ENCODE results near the gene U2AF2. TPM values are rescaled to one million over a fixed set of nuclear protein-coding genes. Genes with fewer than 3 reads are reported as not detected.

U2AF2 gene
- total and polyA plus RNA-seq, 9 of the 15 experiments (the other 6 are each of a cell fraction or from before 2014, with no cell fraction given): 3.0 to 331 (median 157) TPM

- ChIA-PET CTCF (ENCODE audit: low intra/inter-chr PET ratio) (no interaction called here), POLR2A (interaction anchor here (1.1 to 2.1 kb wide), 5 partner anchors 8 to 23 kb away, joined by 5 to 12 read pairs (median 7); partner anchors contain the start of genes CCDC106 and U2AF2)
- Histone ChIP-seq H3K9me1 (ENCODE audit: control insufficient read depth, insufficient read depth, low read length) (peaks cover 5% of the 10 kb centered on the region), H3K9ac (ENCODE audit: insufficient read depth in 1 of 2, low read depth in 2 of 2, low read length in 2 of 2) (peak overlapping the region in 1 of 2 experiments; percentile 14; a peak in 2 of 4 replicates), H3K9me3 (replicated peaks; ENCODE audit: control insufficient read depth, insufficient read depth, low read depth, low read length) (no peaks in the 10 kb centered on the region), H3K79me2 (ENCODE audit: control insufficient read depth, insufficient read depth, low read length) (peaks cover 89% of the 10 kb centered on the region), H3K4me1 (replicated peaks in 1 of 2; ENCODE audit: control insufficient read depth in 2 of 2, insufficient read depth in 2 of 2, low read length in 2 of 2) (peaks cover 27 to 50% of the 10 kb centered on the region in 2 experiments), H3K36me3 (ENCODE audit: control insufficient read depth, insufficient read depth, low read length) (peaks cover 83% of the 10 kb centered on the region), H3K27ac (ENCODE audit: extremely low read depth, low read depth, low read length) (no peak overlapping the region), H4K20me1 (replicated peaks; ENCODE audit: control insufficient read depth, insufficient read depth, low read length) (peaks cover 53% of the 10 kb centered on the region), H3K4me3 (no peak overlapping the region), H2AFZ (ENCODE audit: low read depth, low read length) (no peak overlapping the region), H3K27me3 (ENCODE audit: control insufficient read depth in 2 of 2, insufficient read depth in 2 of 2, low read length in 2 of 2) (no peaks in the 10 kb centered on the region), H3K4me2 (ENCODE audit: insufficient read depth, low read length) (no peak overlapping the region)
- in situ Hi-C loops (cut with MboI): no loop called here
- DNase-seq (ENCODE audit: extremely low read depth in 1 of 4, low spot score in 3 of 4): peak in 1 of 4 experiments; percentile 16
- TF ChIP-seq, protein P1, sequence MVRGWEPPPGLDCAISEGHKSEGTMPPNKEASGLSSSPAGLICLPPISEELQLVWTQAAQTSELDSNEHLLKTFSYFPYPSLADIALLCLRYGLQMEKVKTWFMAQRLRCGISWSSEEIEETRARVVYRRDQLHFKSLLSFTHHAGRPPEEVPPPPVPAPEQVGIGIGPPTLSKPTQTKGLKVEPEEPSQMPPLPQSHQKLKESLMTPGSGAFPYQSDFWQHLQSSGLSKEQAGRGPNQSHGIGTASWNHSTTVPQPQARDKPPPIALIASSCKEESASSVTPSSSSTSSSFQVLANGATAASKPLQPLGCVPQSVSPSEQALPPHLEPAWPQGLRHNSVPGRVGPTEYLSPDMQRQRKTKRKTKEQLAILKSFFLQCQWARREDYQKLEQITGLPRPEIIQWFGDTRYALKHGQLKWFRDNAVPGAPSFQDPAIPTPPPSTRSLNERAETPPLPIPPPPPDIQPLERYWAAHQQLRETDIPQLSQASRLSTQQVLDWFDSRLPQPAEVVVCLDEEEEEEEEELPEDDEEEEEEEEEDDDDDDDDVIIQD (CRISPR knock-in tag; IDR thresholded peaks at IDR 0.05): no peak
- 0 out of 2 replicates have a peak, but pooled peaks have one; percentile 2 for TF ChIP-seq SUPT5H (IDR thresholded peaks at IDR 0.05)
- ATAC-seq: no peak
- intact Hi-C loops (cut with micrococcal nuclease): no loop called here
- no peak for FAIRE-seq
- no TSS peak for BruUV-seq (replicated peaks)
- WGBS (ENCODE audit: insufficient coverage, low coverage, missing lambda C conversion rate): 43% methylated on average over 2 of the region's 2 CpGs
Measured at GRCh38 chr19:55671054-55671378, 16.2 kb downstream of the U2AF2 start.

DNA sequence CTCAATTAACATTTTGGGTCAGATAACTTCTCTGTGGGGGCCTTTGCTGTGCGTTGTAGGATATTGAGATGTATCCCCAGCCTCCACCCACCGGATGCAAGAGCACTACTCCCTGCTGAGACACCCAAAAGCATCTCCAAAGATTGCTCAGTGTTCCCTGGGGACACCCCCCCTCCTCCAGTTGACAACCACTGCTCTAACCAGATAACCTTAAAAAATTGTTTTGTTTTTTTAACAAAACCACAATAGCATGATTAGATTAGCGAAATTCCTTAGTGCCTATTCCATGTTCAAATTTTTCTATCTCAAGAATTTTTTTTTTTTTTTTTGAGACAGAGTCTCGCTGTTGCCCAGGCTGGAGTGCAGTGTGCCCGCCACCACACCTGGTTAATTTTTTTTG is 17.6 kb downstream of the U2AF2 start:
- no peaks in the 10 kb centered on the region for H3K9me3 ChIP-seq (replicated peaks; ENCODE audit: control insufficient read depth, insufficient read depth, low read depth, low read length)
- peaks cover 52% of the 10 kb centered on the region for H4K20me1 ChIP-seq (replicated peaks; ENCODE audit: control insufficient read depth, insufficient read depth, low read length)
- intact Hi-C loops (cut with micrococcal nuclease): no loop called here
- peaks cover 3% of the 10 kb centered on the region for H3K9me1 ChIP-seq (ENCODE audit: control insufficient read depth, insufficient read depth, low read length)
- no TSS peak for BruUV-seq (replicated peaks)
- H3K27ac ChIP-seq (ENCODE audit: extremely low read depth, low read depth, low read length): peak overlapping the region; percentile 22; the same call in 2 of the 3 replicates
- peak; percentile 78 for FAIRE-seq
- H3K27me3 ChIP-seq (ENCODE audit: control insufficient read depth in 2 of 2, insufficient read depth in 2 of 2, low read length in 2 of 2): no peaks in the 10 kb centered on the region
- H2AFZ ChIP-seq (ENCODE audit: low read depth, low read length): no peak overlapping the region
- peaks cover 82% of the 10 kb centered on the region; the same call in 2 of the 3 replicates for H3K36me3 ChIP-seq (ENCODE audit: control insufficient read depth, insufficient read depth, low read length)
- ChIA-PET CTCF (ENCODE audit: low intra/inter-chr PET ratio) (interaction anchor here (0.7 kb wide), 1 partner anchor 40 kb away, joined by 3 read pairs; no protein-coding TSS in a partner anchor), POLR2A (interaction anchor here (0.6 to 2.1 kb wide), 7 partner anchors 16 to 36 kb away, joined by 3 to 12 read pairs (median 4); partner anchors contain the start of genes CCDC106 and U2AF2)
- peaks cover 89% of the 10 kb centered on the region for H3K79me2 ChIP-seq (ENCODE audit: control insufficient read depth, insufficient read depth, low read length)
- no peak overlapping the region for H3K4me2 ChIP-seq (ENCODE audit: insufficient read depth, low read length)
- 29% methylated on average over 5 of the region's 5 CpGs for WGBS (ENCODE audit: insufficient coverage, low coverage, missing lambda C conversion rate)
- in situ Hi-C loops (cut with MboI): no loop called here
- no peak overlapping the region; a peak in 1 of 4 replicates for H3K9ac ChIP-seq (ENCODE audit: insufficient read depth in 1 of 2, low read depth in 2 of 2, low read length in 2 of 2)
- H3K4me3 ChIP-seq: no peak overlapping the region
- ATAC-seq: peak; percentile 21; the same call in 2 of the 3 replicates
- peaks cover 41 to 62% of the 10 kb centered on the region in 2 experiments for H3K4me1 ChIP-seq (replicated peaks in 1 of 2; ENCODE audit: control insufficient read depth in 2 of 2, insufficient read depth in 2 of 2, low read length in 2 of 2)
- peak; percentile 52 to 82 (median 72) for DNase-seq (ENCODE audit: extremely low read depth in 1 of 4, low spot score in 3 of 4)
- TF ChIP-seq, protein P2, sequence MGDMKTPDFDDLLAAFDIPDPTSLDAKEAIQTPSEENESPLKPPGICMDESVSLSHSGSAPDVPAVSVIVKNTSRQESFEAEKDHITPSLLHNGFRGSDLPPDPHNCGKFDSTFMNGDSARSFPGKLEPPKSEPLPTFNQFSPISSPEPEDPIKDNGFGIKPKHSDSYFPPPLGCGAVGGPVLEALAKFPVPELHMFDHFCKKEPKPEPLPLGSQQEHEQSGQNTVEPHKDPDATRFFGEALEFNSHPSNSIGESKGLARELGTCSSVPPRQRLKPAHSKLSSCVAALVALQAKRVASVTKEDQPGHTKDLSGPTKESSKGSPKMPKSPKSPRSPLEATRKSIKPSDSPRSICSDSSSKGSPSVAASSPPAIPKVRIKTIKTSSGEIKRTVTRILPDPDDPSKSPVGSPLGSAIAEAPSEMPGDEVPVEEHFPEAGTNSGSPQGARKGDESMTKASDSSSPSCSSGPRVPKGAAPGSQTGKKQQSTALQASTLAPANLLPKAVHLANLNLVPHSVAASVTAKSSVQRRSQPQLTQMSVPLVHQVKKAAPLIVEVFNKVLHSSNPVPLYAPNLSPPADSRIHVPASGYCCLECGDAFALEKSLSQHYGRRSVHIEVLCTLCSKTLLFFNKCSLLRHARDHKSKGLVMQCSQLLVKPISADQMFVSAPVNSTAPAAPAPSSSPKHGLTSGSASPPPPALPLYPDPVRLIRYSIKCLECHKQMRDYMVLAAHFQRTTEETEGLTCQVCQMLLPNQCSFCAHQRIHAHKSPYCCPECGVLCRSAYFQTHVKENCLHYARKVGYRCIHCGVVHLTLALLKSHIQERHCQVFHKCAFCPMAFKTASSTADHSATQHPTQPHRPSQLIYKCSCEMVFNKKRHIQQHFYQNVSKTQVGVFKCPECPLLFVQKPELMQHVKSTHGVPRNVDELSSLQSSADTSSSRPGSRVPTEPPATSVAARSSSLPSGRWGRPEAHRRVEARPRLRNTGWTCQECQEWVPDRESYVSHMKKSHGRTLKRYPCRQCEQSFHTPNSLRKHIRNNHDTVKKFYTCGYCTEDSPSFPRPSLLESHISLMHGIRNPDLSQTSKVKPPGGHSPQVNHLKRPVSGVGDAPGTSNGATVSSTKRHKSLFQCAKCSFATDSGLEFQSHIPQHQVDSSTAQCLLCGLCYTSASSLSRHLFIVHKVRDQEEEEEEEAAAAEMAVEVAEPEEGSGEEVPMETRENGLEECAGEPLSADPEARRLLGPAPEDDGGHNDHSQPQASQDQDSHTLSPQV (IDR thresholded peaks at IDR 0.05): peak; percentile 19; the same call in 1 of the 2 replicates
- 0 out of 2 replicates have a peak, but pooled peaks have one; percentile 33 for TF ChIP-seq CTBP1 (IDR thresholded peaks at IDR 0.05; ENCODE audit: borderline replicate concordance)
- TF ChIP-seq TCF3 (CRISPR knock-in tag; IDR thresholded peaks at IDR 0.05): peak; percentile 81
- peak; percentile 68 for TF ChIP-seq TEAD4 (IDR thresholded peaks at IDR 0.05; ENCODE audit: low read length)
- no peak for TF ChIP-seq TEAD4 (CRISPR knock-in tag; IDR thresholded peaks at IDR 0.05; ENCODE audit: borderline replicate concordance)
- TF ChIP-seq TAL1 (IDR thresholded peaks at IDR 0.05): peak; percentile 64
- peak; percentile 68 for TF ChIP-seq SMARCA4 (IDR thresholded peaks at IDR 0.05)
- peak; percentile 63; the same call in 1 of the 2 replicates for TF ChIP-seq SMARCE1 (IDR thresholded peaks at IDR 0.05)

Data from K562 (cell line).